Measurements from ENCODE around the gene RASGRF1.

RASGRF1 gene

GRCh38 chr15:78983146-78983918 lies 107.2 kb downstream of the RASGRF1 start:
- no peak for DNase-seq

DNA sequence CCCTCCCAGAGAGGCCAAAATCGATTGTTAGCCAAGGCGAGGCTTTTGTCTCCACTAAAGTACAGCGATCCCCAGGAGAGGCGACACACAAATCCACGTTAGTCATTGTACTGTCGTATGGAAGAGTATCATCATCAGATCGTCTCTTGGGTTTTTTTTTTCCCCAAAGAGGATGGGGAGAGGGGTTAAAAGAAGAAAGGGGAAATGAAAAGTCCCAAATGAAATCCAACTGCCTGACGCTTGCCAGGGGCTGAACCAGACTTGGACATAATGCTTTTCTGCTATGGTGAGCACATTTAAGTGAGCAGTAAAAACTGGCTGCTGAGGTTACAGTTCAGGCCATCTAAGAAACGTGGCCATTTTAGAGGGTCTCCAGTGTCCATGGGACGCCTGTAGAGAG lies 107.8 kb downstream of the RASGRF1 start:
- DNase-seq: no peak

- no peak for DNase-seq
Measured at GRCh38 chr15:78981532-78982313, 108.9 kb downstream of the RASGRF1 start.

DNA sequence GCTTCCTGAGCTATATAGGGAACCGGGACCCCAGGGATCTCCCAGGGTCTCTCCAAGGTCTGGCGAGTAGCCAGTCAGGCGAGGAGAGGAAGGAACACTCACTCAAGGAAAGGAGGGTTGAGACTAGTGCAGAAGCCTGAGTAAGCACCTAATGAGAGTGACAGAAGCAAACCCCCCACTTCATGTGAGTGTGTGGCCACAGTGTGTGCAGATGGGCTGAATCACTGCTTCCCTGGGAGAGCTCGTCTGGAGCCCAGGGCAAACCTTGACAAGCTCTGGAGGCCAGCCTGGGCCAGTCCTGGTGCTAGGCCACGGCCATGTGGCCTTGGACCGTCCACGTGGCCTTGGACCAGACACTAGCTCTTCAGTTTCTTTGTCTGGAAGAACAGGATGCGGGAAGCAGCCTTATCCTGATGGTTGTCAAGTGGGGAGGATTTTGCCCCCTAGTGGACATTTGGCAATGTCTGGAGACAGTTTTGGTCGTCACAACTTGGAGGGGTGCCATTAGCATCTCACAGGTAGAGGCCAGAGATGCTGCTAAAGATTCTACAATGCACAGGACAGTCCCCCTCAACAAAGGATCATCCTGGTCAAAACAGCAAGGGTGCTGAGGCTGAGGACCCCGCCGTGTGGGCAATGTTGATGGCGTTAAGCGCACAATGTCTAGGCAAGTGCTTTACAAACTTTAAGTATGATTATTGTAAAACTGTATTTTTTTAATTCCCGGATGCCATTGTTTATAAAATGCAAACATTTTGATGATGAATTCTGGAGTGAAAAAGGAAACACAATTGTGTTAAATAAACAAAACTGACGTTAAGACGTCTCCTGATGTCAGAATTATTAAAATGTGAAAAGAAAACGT lies 110.9 kb downstream of the RASGRF1 start:
- DNase-seq: no peak

DNA sequence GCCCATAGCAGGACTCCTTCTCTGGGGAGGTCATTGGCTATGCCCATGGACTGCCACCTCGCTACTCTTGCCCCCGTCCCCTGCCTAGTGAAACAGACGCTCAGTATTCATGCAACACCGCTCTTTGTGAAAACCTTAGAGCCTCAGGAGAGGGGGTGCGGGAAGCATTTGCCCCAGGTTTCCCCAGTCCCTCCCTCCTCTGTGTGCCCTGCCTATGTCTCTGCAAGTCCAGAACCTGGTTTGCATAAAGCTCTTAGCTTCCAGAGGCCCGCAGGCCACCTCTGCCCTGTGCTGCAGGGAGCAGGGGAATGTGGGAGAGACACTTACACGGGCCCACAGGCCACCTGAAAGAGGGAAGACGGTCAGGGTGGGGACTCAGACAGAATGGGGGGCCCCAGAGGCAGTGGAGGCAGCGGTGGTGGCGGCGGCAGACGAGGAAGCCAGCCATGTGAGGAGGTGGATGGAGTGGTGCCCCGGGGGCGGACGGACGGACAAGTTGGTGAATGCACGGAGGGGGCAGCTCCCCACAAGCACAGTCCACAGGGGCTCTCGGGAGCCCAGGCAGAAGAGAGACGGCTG lies 111.9 kb downstream of the RASGRF1 start:
- DNase-seq: no peak

GRCh38 chr15:78977591-78978347 lies 112.8 kb downstream of the RASGRF1 start:
- DNase-seq: no peak

GRCh38 chr15:78977091-78977571 lies 113.4 kb downstream of the RASGRF1 start:
- no peak for DNase-seq

DNA sequence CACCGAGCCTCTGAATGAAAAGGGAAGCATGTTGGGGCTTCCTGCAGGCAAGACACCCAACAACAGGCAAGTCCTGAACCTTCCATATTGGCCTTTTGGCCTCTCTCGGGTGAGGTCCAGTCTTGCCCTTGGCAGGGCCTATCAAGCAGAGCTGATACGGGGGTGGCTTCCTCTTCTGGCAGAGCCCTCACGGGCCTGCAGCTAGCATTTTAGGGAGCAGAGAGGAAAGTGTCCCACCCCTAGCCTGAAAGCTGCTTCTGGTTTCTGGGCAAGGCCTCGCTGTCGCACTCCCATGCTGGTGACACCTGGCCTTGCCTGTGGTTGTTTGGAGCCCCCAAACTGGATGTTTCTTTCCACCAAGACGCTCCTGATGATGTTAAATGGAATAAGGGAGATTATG lies 113.9 kb downstream of the RASGRF1 start:
- DNase-seq: no peak

DNA sequence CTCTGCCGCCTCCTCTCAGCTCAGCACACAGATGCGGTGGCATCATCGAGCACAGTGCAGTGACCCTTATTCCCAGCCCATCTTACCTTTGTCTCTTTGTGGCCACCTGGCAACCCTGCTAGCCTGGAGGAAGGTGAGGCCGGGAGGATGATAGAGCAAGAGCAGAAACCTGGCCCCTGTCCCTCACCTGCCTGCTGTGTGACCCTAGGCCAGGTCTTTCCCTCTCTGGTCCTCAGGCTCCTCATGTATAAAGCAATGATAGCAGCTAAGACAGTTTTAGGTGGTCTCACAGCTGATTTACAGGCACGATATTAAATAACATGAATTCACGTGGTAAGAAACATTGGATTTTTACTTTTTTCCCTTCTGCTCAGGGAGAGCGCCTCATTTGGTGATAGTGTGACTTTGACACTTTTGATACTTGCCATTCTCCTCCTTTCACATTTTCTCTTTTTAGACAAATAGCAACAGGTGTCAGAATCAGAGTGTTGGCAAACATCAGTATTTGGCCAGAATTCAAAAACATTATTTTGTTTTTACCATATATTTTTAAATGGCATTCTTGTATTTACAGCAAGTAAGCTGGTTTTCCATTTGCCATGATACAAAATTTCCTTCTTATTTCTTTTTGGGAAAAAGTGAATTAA lies 116.2 kb downstream of the RASGRF1 start:
- no peak for DNase-seq

DNA sequence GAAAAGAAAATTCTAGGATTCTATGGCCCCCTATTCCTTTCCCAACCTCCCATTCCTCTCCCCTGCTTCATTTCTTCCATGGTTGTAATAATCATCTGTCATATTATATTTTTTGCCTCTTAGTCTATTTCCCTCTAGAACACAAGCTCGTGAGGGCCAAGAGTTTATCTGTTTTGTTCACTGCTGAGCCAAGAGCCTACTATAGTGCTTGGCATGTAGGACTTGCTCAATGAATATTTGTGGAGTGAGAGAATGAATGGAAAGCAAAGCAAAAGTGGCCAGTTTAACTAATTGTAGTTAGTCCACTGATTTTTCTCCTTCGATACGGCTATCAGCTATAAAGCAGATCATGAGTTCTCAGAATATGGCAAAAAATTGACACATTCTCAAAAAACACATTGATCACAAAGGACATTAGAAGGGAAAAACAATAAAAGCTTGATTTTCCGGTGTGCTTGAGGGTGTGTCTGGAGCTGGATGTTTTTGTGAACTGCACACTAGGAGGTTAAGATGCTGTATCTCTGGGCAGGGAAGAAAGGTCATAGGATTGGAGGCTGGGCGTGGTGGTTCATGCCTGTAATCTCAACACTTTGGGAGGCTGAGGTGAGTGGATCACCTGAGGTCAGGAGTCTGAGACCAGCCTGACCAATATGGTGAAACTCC lies 120.8 kb downstream of the RASGRF1 start:
- no peak for DNase-seq

DNA sequence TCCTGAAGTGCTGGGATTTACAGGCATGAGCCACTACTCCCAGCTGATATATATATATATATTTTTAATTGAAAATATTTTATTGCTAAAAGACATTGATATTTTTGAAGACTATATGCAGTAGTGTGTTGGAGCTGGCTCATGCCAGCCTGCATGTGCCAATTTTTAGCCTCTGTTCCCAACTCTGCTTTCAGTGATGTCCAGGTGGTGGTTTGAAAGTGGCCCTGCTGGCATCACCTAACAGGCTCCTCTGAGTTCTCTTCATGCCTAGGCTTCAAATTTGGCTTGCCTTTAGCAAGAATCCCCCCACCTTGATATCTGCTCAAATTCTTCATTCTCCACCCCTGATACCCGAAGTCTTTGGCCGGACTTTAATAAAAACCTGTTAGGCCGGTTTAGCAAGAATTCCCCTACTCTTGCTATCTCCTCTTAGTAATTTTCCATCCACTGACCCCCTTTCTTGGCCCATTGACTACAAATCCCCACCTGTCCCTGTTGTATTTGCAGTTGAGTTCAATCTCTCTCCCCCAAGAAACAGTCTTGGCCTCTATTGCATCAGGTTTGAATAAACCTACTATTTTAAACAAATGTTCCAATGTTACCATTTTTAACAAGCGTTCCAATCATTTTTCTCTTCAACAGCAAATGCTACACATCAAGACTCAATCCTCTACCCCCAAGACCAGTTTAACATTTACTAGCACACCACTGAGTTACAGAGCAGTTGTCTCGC lies 121.9 kb downstream of the RASGRF1 start:
- DNase-seq: no peak

DNA sequence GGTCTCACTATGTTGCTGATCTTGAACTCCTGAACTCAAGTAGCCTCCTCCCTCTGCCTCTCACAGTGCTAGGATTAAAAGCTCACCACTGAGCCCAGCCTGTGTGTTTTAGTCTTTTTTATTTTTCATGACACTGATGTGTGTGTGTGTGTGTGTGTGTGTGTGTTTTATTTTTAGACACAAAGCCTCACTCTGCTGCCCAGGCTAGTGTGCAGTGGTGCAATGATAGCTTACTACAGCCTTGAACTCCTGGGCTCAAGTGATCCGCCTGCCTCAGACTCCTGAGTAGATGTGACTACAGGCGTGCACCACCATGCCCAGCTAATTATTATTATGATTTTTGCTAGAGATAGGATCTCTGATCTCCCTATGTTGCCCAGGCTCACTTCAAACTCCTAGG lies 122.5 kb downstream of the RASGRF1 start:
- no peak for DNase-seq

DNA sequence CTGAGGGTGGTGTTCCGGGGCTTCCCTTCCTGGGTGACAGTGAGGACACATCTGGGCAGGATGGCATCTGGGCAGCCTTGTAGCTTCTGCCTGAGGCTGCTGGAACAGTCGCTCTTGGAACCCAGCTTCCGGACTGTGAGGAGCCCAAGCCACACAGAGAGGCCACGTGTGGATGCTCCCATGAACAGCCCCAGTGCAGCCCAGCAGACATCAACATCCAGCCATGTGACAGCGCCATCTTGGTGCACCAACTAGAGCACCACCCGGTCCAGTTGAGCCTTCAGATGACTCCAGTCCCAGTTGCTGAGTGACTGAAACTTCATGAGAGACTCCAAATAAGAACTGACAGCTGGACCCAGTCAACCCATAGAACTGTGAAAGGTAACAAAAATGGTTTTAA lies 130.3 kb downstream of the RASGRF1 start:
- DNase-seq: no peak

GRCh38 chr15:78959360-78959759 lies 131.2 kb downstream of the RASGRF1 start:
- DNase-seq: no peak

DNA sequence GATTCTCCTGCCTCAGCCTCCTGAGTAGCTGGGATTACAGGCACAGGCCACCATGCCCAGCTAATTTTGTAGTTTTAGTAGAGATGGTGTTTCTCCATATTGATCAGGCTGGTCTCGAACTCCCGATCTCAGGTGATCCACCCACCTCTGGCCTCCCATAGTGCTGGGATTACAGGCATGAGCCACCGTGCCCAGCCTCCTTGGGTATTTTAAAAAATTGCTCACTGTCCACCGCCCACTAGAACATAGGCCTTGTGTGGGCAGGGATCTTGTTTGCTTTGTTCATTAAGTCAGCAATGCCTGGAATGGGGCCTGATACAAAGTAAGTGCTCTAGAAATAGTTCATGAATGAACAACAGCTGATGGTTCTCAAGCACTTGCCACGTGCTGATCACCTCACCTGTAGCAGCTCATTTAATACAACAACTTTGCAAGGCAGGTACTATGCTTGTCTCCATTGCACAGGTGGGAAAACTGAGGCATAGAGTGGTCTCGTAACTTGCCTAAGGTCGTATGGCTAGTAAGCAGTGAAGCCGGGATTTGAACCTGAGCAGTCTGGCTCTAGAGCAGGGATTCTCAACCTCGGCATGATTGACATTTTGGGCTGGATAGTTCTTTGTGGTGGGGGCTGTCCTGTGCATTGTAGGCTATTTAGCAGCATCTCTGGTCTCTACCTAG lies 133.0 kb downstream of the RASGRF1 start:
- no peak for DNase-seq

DNA sequence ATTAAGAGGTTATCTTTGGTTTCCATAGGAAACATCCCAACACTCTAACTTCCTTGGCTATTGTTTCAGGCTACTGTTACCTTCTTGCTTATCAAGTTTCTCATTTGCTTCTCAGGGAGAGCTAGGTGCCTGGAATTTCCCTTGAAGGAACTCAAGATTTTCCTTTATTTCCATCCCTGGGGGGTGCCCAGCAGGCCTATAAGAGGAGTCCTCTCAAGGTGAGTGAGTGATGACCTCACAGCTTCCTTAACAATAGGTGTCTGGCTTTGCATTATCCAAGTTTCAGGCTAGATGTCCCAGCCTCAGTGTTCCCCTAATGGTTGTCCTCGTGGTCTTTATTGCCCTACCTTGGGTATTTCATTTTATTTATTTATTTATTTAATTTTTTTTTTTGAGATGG lies 133.6 kb downstream of the RASGRF1 start:
- no peak for DNase-seq

DNA sequence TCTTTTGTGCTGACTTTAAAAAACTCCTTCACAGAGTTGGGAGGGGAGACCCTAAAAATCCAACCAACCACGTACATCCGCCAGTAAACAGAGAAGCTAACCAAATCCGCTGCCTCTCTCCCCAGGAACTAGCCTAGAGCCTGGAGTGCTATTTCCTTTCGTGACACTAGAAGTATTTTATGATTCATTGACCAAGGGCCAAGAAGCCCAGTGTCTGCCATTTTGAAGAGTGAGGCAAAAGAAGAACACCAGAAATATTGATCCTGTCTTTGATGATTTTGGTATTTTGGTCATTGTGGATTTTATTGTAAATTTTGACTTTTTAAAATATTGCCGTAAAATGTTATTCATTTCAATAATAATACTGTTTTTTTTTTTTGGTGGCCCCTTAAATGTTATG lies 135.2 kb downstream of the RASGRF1 start:
- no peak for DNase-seq

GRCh38 chr15:78951841-78952238 lies 138.7 kb downstream of the RASGRF1 start:
- DNase-seq: no peak
